Kidney (tissue), 14 donors: ENCODE measurements around the gene CDK3. TPM values are rescaled to one million over a fixed set of nuclear protein-coding genes. Genes with fewer than 3 reads are reported as not detected.

ENCODE experiments used
- DNase-seq, 5 donors: peaks; one replicate each; pipeline ENCODE4 v3.0.0-alpha.2; 2013 to 2020
- FAIRE-seq: peaks from 2 replicates; lab custom pipeline; 2012; peaks lifted over from hg19 to GRCh38; lab: Jason Lieb, UNC
- H3K27ac ChIP-seq, 2 donors: one replicate each; pipeline ENCODE4 v1.7.0; 2013; ENCODE audit warnings: low read depth in 2 of 2, low read length in 2 of 2, inconsistent platforms in 1 of 2
- H3K27me3 ChIP-seq: one replicate; pipeline ENCODE4 v1.7.1; 2013; ENCODE audit warnings: low read length, inconsistent platforms; ENCODE audit not compliant: control insufficient read depth, insufficient read depth
- H3K36me3 ChIP-seq, 3 donors: one replicate each; pipeline versions ENCODE4 v1.7.0 to v1.7.1; 2013; ENCODE audit warnings: low read length in 3 of 3, control low read depth in 1 of 3, inconsistent platforms in 1 of 3; ENCODE audit not compliant: insufficient read depth in 3 of 3, control insufficient read depth in 2 of 3
- H3K4me1 ChIP-seq, 3 donors: one replicate each; pipeline versions ENCODE4 v1.7.0 to v1.7.1; 2013; ENCODE audit warnings: low read length in 3 of 3, inconsistent platforms in 1 of 3, low read depth in 1 of 3; ENCODE audit not compliant: control insufficient read depth in 2 of 3, insufficient read depth in 2 of 3
- H3K4me3 ChIP-seq, 3 donors: one replicate each; pipeline versions ENCODE4 v1.7.0 to v1.8.1; 2013; ENCODE audit warnings: low read length in 3 of 3, control low read depth in 1 of 3, inconsistent platforms in 1 of 3
- H3K9ac ChIP-seq, 3 donors: one replicate each; pipeline versions ENCODE4 v1.7.0 to v1.7.1; 2013; ENCODE audit warnings: low read length in 3 of 3, control low read depth in 1 of 3, inconsistent platforms in 1 of 3
- H3K9me3 ChIP-seq, 3 donors: one replicate each; pipeline versions ENCODE4 v1.7.0 to v1.7.1; 2013; ENCODE audit warnings: low read length in 3 of 3, control low read depth in 1 of 3, inconsistent platforms in 1 of 3; ENCODE audit not compliant: control insufficient read depth in 2 of 3, insufficient read depth in 1 of 3
- intact Hi-C: fragments of 100-400 bp; cut with DNase I; formaldehyde crosslinking; loops from one replicate; pipeline ENCODE4 v1.11.1; 2022
- polyA plus RNA-seq: library from polyadenylated mRNA; stranded (reverse); fragments of 350-450 nt; fragmentation: Illumina TruSeq; extraction: RNeasy Lipid Tissue Mini Kit (QIAGEN cat#74804); gene quantifications from one replicate; pipeline ENCODE4 v1.2.3, GENCODE V29; 2014; ENCODE audit warnings: low read depth, low replicate concordance; ENCODE audit not compliant: insufficient read depth
- total RNA-seq: library from RNA; stranded (reverse); fragmentation: NEBNext Ultra II Directional; extraction: Animal tissue kit (Norgen Biotek cat#: 25700); gene quantifications from one replicate; pipeline ENCODE4 v1.2.1, GENCODE V29; 2021
- TF ChIP-seq, protein P1 (sequence below): IDR thresholded peaks from 3 replicates; pipeline ENCODE4 v1.5.1; 2012; ENCODE audit warnings: mild to moderate bottlenecking, moderate library complexity, borderline replicate concordance; ENCODE audit not compliant: insufficient read depth; ENCODE audit errors: extremely low read depth
- donor health status: control.
- donor health status: control.
- donor health status: control.
- donor health status: control.
- donor health status: control.
- donor health status: DM: yes; HTN: yes; CAD: no.
- donor health status: Normal renal cell carcinoma (clear cell type).

Gene CDK3
- total and polyA plus RNA-seq, 2 donors from 2014 or later = 7.1 to 7.4 TPM

DNA sequence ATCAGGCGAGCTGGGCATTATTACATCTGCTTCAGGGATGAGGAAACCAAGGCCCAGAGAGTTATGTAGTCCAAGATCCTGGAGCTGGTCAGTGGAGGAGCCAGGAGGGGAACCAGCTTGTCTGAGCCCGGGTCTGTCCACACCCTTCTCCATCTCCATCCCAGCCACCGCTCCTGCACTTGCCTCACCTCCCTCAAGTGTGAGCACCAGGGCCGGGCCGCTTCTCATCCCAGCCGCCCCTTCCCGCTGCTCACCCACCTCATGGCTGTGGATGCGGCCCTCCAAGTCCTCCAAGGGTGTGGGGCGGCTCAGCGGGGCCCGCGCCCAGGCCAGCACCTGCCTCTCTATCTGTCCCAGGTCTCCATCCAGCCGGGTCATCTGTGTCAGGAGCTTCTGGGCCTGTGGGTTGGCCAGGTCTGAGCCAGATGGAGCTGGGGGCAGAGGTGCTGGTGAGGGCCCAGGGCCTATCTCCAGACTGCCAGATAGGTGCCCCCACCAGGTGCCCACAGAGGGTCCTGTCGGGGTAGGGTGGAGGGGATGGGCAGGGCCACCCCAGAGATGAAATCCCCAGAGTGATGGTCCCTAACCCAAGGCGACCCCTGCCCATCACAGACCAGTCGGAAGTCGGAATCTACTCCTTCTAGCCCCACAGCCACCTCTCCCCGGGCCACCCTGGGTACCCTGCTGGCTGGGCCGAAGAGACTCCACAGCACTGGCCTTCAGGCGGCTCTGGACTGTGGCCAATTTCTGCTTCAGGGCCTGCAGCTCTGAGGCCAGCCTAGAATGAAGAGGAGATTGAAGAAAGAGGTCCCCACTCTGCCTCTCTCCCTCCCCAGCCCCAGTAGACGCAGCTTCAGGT lies 17.1 kb downstream of the CDK3 start:
- TF ChIP-seq, protein P1, sequence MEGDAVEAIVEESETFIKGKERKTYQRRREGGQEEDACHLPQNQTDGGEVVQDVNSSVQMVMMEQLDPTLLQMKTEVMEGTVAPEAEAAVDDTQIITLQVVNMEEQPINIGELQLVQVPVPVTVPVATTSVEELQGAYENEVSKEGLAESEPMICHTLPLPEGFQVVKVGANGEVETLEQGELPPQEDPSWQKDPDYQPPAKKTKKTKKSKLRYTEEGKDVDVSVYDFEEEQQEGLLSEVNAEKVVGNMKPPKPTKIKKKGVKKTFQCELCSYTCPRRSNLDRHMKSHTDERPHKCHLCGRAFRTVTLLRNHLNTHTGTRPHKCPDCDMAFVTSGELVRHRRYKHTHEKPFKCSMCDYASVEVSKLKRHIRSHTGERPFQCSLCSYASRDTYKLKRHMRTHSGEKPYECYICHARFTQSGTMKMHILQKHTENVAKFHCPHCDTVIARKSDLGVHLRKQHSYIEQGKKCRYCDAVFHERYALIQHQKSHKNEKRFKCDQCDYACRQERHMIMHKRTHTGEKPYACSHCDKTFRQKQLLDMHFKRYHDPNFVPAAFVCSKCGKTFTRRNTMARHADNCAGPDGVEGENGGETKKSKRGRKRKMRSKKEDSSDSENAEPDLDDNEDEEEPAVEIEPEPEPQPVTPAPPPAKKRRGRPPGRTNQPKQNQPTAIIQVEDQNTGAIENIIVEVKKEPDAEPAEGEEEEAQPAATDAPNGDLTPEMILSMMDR = no peak
- Histone ChIP-seq H3K4me1 (no peaks in the 10 kb centered on the region), H3K27me3 (no peaks in the 10 kb centered on the region), H3K27ac (no peak overlapping the region), H3K4me3 (no peak overlapping the region), H3K9ac (no peak overlapping the region), H3K9me3 (no peaks in the 10 kb centered on the region), H3K36me3 (no peaks in the 10 kb centered on the region)
- no peak for DNase-seq
- intact Hi-C loops = loop anchor here (10.0 kb wide), 1 partner anchor 267 kb away; no protein-coding TSS in a partner anchor
- FAIRE-seq = no peak

- H3K36me3 ChIP-seq = no peaks in the 10 kb centered on the region
- no peak overlapping the region for H3K9ac ChIP-seq
- no peak for DNase-seq
- TF ChIP-seq, protein P1 = no peak
- no peak for FAIRE-seq
- no peaks in the 10 kb centered on the region for H3K9me3 ChIP-seq
- H3K27ac ChIP-seq = no peak overlapping the region
- intact Hi-C loops = loop anchor here (10.0 kb wide), 1 partner anchor 266 kb away; no protein-coding TSS in a partner anchor
- H3K27me3 ChIP-seq = no peaks in the 10 kb centered on the region
- H3K4me3 ChIP-seq = no peak overlapping the region
- no peaks in the 10 kb centered on the region for H3K4me1 ChIP-seq
Measured at GRCh38 chr17:76018340-76018680, 17.7 kb downstream of the CDK3 start.

DNA sequence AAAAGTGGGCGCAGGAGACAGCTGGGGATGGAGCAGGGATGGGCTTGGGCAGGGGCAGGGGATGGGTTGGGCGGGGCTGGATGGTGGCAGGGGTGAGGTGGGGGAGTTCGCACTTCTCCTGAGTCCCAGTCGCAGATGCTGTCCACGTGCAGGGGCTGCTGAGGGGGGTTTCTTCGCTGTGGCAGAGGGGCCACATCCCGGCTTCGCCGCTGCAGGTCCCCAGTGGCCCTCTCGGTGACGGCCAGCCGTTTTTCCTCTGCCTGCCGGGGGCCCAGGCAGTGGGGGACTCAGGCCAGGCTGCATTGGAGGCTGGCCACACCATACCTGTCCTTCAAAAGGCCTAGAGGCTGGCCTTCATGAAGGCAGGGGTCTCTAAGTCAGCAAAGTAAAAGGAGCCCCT lies 18.1 kb downstream of the CDK3 start:
- Histone ChIP-seq H3K27me3 (no peaks in the 10 kb centered on the region), H3K9me3 (no peaks in the 10 kb centered on the region), H3K4me3 (no peak overlapping the region), H3K4me1 (no peaks in the 10 kb centered on the region), H3K9ac (no peak overlapping the region), H3K36me3 (no peaks in the 10 kb centered on the region), H3K27ac (no peak overlapping the region)
- no peak for DNase-seq
- FAIRE-seq = no peak
- TF ChIP-seq, protein P1 = no peak
- intact Hi-C loops = loop anchor here (10.0 kb wide), 1 partner anchor 266 kb away; no protein-coding TSS in a partner anchor
